ENCODE measurements around the gene PTBP2.
"Not testable (repeated sequence)": the region's sequence is repeated elsewhere in the genome, so short reads cannot be mapped to it uniquely, and the experiment has no call there.

The PTBP2 gene

GRCh38 chr1:96730574-96731298, 9.2 kb downstream of the PTBP2 start:
- DNase-seq: no peak

- no peak for DNase-seq
Measured at GRCh38 chr1:96741335-96741734, 19.8 kb downstream of the PTBP2 start.

- DNase-seq: no peak
Measured at GRCh38 chr1:96746440-96747420, 25.1 kb downstream of the PTBP2 start.

- no peak for DNase-seq
Measured at GRCh38 chr1:96747565-96747964, 26.0 kb downstream of the PTBP2 start.

GRCh38 chr1:96748078-96748477, 26.5 kb downstream of the PTBP2 start:
- no peak for DNase-seq

- DNase-seq: no peak
Measured at GRCh38 chr1:96749618-96750017, 28.0 kb downstream of the PTBP2 start.

GRCh38 chr1:96752394-96752793, 30.8 kb downstream of the PTBP2 start:
- DNase-seq: no peak

GRCh38 chr1:96756789-96757188, 35.2 kb downstream of the PTBP2 start:
- DNase-seq: no peak

GRCh38 chr1:96762586-96762985, 41.0 kb downstream of the PTBP2 start:
- DNase-seq: not testable (repeated sequence)

- no peak for DNase-seq
Measured at GRCh38 chr1:96763514-96763913, 41.9 kb downstream of the PTBP2 start.

GRCh38 chr1:96764469-96764868, 42.9 kb downstream of the PTBP2 start:
- DNase-seq: no peak

GRCh38 chr1:96771847-96772246, 50.3 kb downstream of the PTBP2 start:
- no peak for DNase-seq

- DNase-seq: peak; percentile 4
Measured at GRCh38 chr1:96772349-96772748, 50.8 kb downstream of the PTBP2 start.

- DNase-seq: no peak
Measured at GRCh38 chr1:96772972-96773371, 51.4 kb downstream of the PTBP2 start.

- DNase-seq: no peak
Measured at GRCh38 chr1:96782206-96782605, 60.6 kb downstream of the PTBP2 start.

GRCh38 chr1:96782856-96783255, 61.3 kb downstream of the PTBP2 start:
- no peak for DNase-seq

- DNase-seq: no peak
Measured at GRCh38 chr1:96790599-96790998, 69.0 kb downstream of the PTBP2 start.

GRCh38 chr1:96792220-96792619, 70.6 kb downstream of the PTBP2 start:
- DNase-seq: no peak

- not testable (repeated sequence) for DNase-seq
Measured at GRCh38 chr1:96801696-96802095, 80.1 kb downstream of the PTBP2 start.

GRCh38 chr1:96804648-96805047, 83.1 kb downstream of the PTBP2 start:
- peak; percentile 48 for DNase-seq

- peak; percentile 10 for DNase-seq
Measured at GRCh38 chr1:96808191-96808590, 86.6 kb downstream of the PTBP2 start.

- DNase-seq: no peak
Measured at GRCh38 chr1:96815914-96816313, 94.3 kb downstream of the PTBP2 start.

- DNase-seq: no peak
Measured at GRCh38 chr1:96820107-96820506, 98.5 kb downstream of the PTBP2 start.

- no peak for DNase-seq
Measured at GRCh38 chr1:96820671-96821070, 99.1 kb downstream of the PTBP2 start.

All from NCI-H146 (cell line).